Measurements from ENCODE around the gene ASPHD1.

DNA sequence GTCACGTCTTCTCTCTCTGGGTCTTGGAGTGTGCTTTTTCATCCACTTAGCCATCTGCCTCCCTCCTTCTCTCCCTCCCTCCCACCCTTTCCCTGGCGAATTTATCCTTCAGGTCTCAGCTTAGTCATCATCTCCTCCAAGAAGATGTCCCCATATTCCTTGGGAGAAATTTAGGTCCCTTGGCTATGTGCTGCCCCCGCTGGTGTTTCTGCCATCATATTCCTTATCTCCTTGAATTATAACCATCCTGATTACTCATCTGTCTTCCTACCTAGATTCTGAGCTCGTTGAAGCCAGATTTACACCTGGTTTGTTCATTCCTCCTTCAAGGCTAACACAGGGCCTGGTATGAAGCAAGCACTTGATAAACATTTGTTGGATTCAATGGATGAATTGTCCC, 5.9 kb upstream of the ASPHD1 start:
- TF ChIP-seq, protein P1, sequence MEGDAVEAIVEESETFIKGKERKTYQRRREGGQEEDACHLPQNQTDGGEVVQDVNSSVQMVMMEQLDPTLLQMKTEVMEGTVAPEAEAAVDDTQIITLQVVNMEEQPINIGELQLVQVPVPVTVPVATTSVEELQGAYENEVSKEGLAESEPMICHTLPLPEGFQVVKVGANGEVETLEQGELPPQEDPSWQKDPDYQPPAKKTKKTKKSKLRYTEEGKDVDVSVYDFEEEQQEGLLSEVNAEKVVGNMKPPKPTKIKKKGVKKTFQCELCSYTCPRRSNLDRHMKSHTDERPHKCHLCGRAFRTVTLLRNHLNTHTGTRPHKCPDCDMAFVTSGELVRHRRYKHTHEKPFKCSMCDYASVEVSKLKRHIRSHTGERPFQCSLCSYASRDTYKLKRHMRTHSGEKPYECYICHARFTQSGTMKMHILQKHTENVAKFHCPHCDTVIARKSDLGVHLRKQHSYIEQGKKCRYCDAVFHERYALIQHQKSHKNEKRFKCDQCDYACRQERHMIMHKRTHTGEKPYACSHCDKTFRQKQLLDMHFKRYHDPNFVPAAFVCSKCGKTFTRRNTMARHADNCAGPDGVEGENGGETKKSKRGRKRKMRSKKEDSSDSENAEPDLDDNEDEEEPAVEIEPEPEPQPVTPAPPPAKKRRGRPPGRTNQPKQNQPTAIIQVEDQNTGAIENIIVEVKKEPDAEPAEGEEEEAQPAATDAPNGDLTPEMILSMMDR (conservative IDR thresholded peaks at IDR 0.05; ENCODE audit: low read depth, low read length): no peak
- TF ChIP-seq MAZ (IDR thresholded peaks at IDR 0.05; ENCODE audit: borderline replicate concordance, low read depth, low read length): no peak
- TF ChIP-seq POLR2A (IDR thresholded peaks at IDR 0.05; ENCODE audit: low read depth, low read length): no peak
- no peak for TF ChIP-seq USF2 (IDR thresholded peaks at IDR 0.05; ENCODE audit: low read depth, low read length)

Measured in IMR-90 (cell line).